H1 (cell line): ENCODE data around the gene ZC2HC1C.

Source experiments
- ATF3 ChIP-seq: IDR thresholded peaks from 2 replicates; pipeline ENCODE4 v1.6.1; 2011; ENCODE audit warnings: low read depth, mild to moderate bottlenecking, low read length; ENCODE audit not compliant: insufficient read depth
- BCL11A ChIP-seq, 2 experiments: IDR thresholded peaks; one replicate each; pipeline ENCODE4 v1.6.1; 2011; ENCODE audit warnings: low read depth in 2 of 2, low read length in 2 of 2, mild to moderate bottlenecking in 2 of 2
- CHD2 ChIP-seq: IDR thresholded peaks from 2 replicates; pipeline ENCODE4 v1.6.1; 2012; ENCODE audit warnings: low read length, improper control_type of control experiment
- CTCF ChIP-seq, 3 experiments: IDR thresholded peaks; 1 replicate in 2 of 3; 2 replicates in 1 of 3; pipeline versions ENCODE4 v1.5.1 to v1.6.1; 2011; ENCODE audit warnings: low read length in 3 of 3, mild to moderate bottlenecking in 3 of 3, inconsistent platforms in 2 of 3, low read depth in 1 of 3, moderate library complexity in 1 of 3; ENCODE audit not compliant: insufficient read depth in 1 of 3; ENCODE audit errors: control extremely low read depth in 1 of 3
- EP300 ChIP-seq, 2 experiments: IDR thresholded peaks; 1 replicate in 1 of 2; 2 replicates in 1 of 2; pipeline ENCODE4 v1.6.1; 2011 to 2012; ENCODE audit warnings: low read depth in 2 of 2, low read length in 2 of 2, mild to moderate bottlenecking in 2 of 2, borderline replicate concordance in 1 of 2, inconsistent platforms in 1 of 2, moderate library complexity in 1 of 2
- EZH2 ChIP-seq: fragments of 200-600 bp; sonication (generic); IDR thresholded peaks from 2 replicates; pipeline ENCODE4 v1.7.1; 2012; ENCODE audit warnings: low read depth, mild to moderate bottlenecking, moderate library complexity, low read length, inconsistent platforms; ENCODE audit not compliant: severe bottlenecking
- MAFK ChIP-seq: IDR thresholded peaks from 2 replicates; pipeline ENCODE4 v1.6.1; 2012; ENCODE audit warnings: low read depth, mild to moderate bottlenecking, improper control_type of control experiment, low read length
- POLR2A ChIP-seq, 2 experiments: IDR thresholded peaks; 1 replicate in 1 of 2; 2 replicates in 1 of 2; pipeline ENCODE4 v1.6.1; 2011; ENCODE audit warnings: low read depth in 2 of 2, low read length in 2 of 2, mild to moderate bottlenecking in 2 of 2; ENCODE audit errors: control extremely low read depth in 1 of 2
- POLR2AphosphoS5 ChIP-seq: IDR thresholded peaks from 2 replicates; pipeline ENCODE4 v1.6.1; 2011; ENCODE audit warnings: low read depth, low read length
- POU5F1 ChIP-seq: IDR thresholded peaks from 2 replicates; pipeline ENCODE4 v1.6.1; 2011; ENCODE audit warnings: low read depth, mild to moderate bottlenecking, low read length, moderate library complexity
- SIX5 ChIP-seq: IDR thresholded peaks from 2 replicates; pipeline ENCODE4 v1.6.1; 2011; ENCODE audit warnings: mild to moderate bottlenecking, low read depth, low read length
- SP1 ChIP-seq: IDR thresholded peaks from 2 replicates; pipeline ENCODE4 v1.6.1; 2011; ENCODE audit warnings: low read depth, low read length

GRCh38 chr14:75126121-75126544, 56.7 kb downstream of the ZC2HC1C start:
- TF ChIP-seq EZH2: no peak
- TF ChIP-seq POLR2AphosphoS5: no peak
- TF ChIP-seq CTCF (IDR thresholded peaks at IDR 0.05; ENCODE audit: control extremely low read depth in 1 of 3, insufficient read depth in 1 of 3, low read depth in 1 of 3, low read length in 3 of 3): no peak
- no peak for TF ChIP-seq POU5F1
- no peak for TF ChIP-seq SIX5
- TF ChIP-seq POLR2A (IDR thresholded peaks at IDR 0.05; ENCODE audit: control extremely low read depth in 1 of 2, low read depth in 2 of 2, low read length in 2 of 2): no peak
- no peak for TF ChIP-seq EP300 (IDR thresholded peaks at IDR 0.05; ENCODE audit: borderline replicate concordance in 1 of 2, low read depth in 2 of 2, low read length in 2 of 2)
- TF ChIP-seq BCL11A (IDR thresholded peaks at IDR 0.05; ENCODE audit: low read depth in 2 of 2, low read length in 2 of 2): no peak
- no peak for TF ChIP-seq ATF3
- no peak for TF ChIP-seq CHD2
- TF ChIP-seq SP1: no peak
- no peak for TF ChIP-seq MAFK
